ENCODE measurements around the gene MYOM1.
"Not testable (repeated sequence)": the region's sequence is repeated elsewhere in the genome, so short reads cannot be mapped to it uniquely, and the experiment has no call there.

The MYOM1 gene

DNA sequence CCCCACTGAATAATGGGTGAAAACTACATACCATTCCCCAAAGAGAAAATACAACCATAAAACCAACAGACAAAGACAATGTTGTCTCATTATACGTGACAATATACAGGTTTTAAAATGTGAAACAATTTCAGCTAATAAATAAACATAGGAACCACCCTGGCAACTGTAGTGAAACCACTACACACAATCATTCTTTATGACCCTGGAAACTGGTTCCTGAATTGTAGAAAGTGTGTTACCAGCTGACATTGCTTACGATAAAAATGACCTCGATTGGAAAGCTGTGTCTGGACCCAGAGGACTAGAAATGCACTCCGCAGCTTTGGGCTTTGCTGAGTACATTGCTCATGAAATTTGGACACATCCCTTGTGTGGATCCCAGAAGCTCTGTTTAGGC is 132.9 kb downstream of the MYOM1 start:
- no peak for DNase-seq (ENCODE audit: low read depth, low spot score)

- DNase-seq (ENCODE audit: low read depth, low spot score) = no peak
Measured at GRCh38 chr18:3085612-3086011, 134.2 kb downstream of the MYOM1 start.

- DNase-seq (ENCODE audit: low read depth, low spot score) = no peak
Measured at GRCh38 chr18:3084206-3084605, 135.6 kb downstream of the MYOM1 start.

DNA sequence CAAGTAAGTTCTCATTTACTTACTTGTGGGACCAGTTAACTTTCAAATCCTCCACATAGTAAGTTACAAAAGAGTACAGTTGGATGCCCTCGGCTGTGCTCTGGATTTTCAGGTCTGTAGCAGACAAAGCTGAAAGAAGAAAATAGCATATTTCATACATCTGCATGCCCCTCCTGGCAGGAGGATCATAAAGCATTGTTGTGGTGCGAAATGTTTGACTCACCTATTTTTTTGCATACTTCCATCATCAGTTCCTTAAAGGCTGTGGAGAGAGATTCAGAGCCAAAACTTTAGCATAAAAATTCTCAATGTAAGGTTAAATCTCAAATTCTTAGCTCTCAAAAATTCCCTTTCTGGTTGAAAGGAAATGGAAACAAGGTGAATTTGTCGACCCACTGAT is 136.0 kb downstream of the MYOM1 start:
- no peak for DNase-seq (ENCODE audit: low read depth, low spot score)

DNA sequence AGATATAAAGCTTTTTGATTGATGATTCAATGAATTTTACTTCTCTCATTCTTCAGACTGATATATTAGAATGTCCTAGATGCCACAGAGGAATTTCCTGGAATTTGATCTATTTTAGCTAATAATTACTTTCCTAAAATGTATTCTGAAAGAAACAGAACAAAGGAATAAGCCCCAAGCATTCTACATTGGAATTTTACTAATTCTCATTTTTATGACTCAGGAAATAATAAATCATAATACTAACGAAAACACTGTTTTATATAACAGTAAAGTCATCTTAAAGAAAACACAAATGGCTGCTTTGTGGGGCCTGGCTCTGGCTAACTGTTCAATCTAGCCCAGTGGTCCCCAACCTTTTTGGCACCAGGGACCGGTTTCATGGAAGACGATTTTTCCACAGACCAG is 138.2 kb downstream of the MYOM1 start:
- no peak for DNase-seq (ENCODE audit: low read depth, low spot score)

- DNase-seq (ENCODE audit: low read depth, low spot score) = no peak
Measured at GRCh38 chr18:3079653-3080052, 140.1 kb downstream of the MYOM1 start.

- DNase-seq (ENCODE audit: low read depth, low spot score) = no peak
Measured at GRCh38 chr18:3075491-3075890, 144.3 kb downstream of the MYOM1 start.

- DNase-seq (ENCODE audit: low read depth, low spot score) = no peak
Measured at GRCh38 chr18:3074087-3074486, 145.7 kb downstream of the MYOM1 start.

DNA sequence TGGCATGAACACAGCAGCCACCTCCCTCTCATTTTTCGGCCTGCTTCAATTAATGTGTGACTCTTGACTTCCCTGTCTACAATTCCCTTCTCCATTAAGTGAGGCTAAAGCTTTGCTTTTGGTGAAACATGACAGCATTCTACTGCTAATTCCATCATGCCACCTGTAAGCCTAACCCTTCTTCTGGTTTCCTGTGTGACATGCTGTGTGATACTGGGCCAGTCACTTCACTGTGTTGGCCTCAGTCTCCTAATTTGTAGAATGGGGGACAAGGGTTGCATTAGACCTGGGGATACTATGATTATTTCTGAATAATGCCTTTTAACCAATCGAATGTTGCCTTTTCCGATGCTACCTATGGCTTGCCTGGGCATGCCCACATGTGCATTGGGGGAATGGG is 146.4 kb downstream of the MYOM1 start:
- not testable (repeated sequence) for DNase-seq (ENCODE audit: low read depth, low spot score)

- DNase-seq (ENCODE audit: low read depth, low spot score) = no peak
Measured at GRCh38 chr18:3071676-3072075, 148.1 kb downstream of the MYOM1 start.

DNA sequence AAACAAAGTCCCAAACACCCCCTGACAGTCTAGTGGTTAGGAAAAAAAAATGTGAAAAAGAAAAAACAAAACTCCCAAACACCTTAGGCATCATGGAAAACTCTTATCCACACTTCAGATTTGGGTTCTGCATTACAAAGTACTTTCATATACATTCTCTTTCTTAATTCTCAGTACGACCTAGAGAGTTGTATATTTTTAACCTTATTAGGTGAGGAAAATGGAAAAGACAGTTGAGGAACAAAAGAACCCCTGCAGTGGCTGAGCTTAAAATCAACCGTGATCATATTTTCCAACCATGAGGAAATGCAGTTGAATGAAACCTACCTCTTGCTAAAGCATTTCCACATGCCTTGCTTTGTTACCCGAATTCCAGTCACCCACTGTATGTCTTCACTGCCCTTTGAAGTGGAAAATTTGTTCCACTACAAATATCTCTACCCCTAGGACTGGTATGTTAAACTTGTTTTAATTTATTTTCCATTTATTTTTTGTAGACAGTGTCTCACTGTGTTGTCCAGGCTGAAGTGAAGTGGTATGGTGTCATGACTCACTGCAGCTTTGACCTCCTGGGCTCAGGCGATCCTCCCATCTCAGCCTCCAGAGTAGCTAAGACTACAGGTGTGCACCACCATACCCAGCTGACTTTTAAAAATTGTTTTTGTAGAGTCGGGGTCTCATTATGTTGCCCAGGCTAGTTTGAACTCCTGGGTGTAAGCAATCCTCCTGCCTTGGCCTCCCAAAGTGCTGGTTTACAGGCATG is 149.9 kb downstream of the MYOM1 start:
- DNase-seq (ENCODE audit: low read depth, low spot score) = no peak

- DNase-seq (ENCODE audit: low read depth, low spot score) = no peak
Measured at GRCh38 chr18:3067722-3068121, 152.0 kb downstream of the MYOM1 start.

- DNase-seq (ENCODE audit: low read depth, low spot score) = no peak
Measured at GRCh38 chr18:3067165-3067661, 152.6 kb downstream of the MYOM1 start.

GRCh38 chr18:3066341-3067110 is 153.2 kb downstream of the MYOM1 start:
- DNase-seq (ENCODE audit: low read depth, low spot score) = no peak

DNA sequence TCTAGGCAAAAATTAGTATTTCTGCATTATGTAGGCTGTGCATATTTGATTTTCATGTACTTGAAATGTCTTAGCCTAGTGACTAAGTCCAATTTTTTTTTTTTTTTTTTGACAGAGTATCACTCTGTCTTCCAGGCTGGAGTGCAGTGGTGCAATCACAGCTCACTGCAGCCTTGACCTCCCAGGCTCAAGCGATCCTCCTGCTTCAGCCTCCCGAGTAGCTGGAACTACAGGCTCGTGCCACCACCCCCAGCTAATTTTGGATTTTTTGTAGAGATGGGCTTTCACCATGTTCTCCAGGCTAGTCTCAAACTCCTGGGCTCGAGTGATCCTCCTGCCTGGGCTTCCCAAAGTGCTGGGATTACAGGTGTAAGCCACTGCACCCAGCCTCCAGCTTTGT is 156.0 kb downstream of the MYOM1 start:
- DNase-seq (ENCODE audit: low read depth, low spot score) = not testable (repeated sequence)

- no peak for DNase-seq (ENCODE audit: low read depth, low spot score)
Measured at GRCh38 chr18:3062798-3063680, 156.7 kb downstream of the MYOM1 start.

DNA sequence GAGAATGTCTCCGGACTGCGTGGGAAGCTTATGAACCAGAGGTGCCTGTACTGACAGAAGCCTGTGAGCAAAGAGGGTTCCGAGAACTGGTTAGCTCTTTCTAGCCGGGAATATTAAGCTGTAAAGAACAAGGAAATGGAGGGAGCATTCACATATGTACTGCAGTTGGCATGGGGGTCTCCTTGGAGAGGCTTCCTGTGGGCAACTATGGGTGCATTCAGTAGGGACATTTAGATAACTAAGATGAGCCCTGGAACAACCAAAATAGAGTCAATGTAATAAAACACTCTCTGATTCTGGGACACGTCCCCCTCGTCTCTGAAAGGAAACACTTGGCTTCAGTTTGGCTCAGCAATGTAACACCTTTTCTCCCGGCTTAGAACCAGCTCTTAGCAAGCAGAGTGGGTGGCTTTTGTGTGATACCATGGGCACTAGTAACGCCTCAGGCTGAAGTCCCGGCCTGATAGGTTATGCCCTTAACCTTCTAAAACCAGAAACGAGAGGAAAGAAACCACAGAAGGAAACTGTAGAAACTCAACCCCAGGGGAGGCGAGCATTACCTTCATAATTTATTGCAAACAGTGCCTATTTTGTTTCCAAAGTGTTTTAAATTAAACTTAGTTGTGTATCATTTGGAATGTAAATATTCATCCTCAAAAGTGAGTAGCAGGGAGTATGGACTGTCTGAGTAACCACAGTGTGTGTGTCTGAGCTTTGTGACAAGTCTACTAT is 158.0 kb downstream of the MYOM1 start:
- DNase-seq (ENCODE audit: low read depth, low spot score) = no peak

- DNase-seq (ENCODE audit: low read depth, low spot score) = no peak
Measured at GRCh38 chr18:3060667-3061580, 158.8 kb downstream of the MYOM1 start.

- DNase-seq (ENCODE audit: low read depth, low spot score) = no peak
Measured at GRCh38 chr18:3059272-3059671, 160.5 kb downstream of the MYOM1 start.
